ENCODE measurements around the gene ACSM6.

ACSM6 gene

DNA sequence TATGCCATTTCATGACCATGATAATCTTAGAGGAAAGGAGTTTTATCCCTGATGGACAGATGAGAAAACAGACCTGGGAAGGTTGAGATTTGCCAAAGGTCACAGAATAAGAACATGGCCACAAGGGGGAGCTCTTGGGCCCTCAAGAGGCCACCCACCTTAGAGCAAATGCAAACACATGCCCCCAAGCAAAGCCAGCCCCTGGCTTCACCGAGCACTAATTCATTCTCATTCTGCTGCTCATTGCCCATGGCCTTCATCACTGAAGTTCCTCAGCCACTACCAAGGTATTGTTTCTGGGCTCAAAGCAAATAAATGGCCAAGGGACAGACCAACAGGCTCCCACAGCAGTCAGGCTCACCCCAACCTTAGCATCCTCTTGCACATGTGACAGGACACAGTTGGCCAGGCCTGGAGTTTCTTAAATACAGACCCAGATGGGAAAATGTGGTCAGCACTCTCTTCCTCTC lies 52.6 kb downstream of the ACSM6 start:
- peak; percentile 67 for DNase-seq

- no peak for DNase-seq
Observed at GRCh38 chr10:95247200-95247880, 53.3 kb downstream of the ACSM6 start.

DNA sequence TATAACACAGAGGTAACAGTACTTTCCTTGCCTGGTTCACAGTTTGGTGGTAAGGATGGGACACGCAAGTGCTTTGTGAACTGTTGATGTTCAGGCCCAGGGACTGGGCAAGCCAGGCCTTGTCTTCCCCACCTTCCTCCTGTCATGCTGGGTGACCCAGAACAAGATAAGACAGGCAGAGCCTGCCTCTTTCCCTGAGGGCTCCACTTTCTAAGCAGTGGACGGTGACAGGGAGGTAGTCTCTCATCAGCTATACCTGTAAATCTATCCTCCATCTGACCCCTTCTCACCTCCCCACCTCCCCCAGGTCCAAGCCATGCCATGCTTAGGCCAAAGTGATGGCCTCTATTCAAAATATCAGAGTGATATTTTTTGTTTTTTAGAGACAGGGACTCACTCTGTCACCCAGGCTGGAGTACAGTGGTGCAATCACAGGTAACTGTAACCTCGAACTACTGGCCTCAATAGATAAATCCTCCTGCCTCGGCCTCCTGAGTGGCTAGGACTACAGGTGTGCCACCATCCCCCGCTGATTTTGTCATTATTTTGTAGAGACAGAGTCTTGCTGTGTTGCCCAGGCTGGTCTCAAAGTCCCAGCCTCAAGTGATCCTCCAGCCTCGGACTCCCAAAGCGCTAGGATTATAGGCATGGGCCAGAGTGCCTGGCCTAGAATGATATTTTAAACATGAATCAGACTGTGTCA lies 54.0 kb downstream of the ACSM6 start:
- DNase-seq = no peak

DNA sequence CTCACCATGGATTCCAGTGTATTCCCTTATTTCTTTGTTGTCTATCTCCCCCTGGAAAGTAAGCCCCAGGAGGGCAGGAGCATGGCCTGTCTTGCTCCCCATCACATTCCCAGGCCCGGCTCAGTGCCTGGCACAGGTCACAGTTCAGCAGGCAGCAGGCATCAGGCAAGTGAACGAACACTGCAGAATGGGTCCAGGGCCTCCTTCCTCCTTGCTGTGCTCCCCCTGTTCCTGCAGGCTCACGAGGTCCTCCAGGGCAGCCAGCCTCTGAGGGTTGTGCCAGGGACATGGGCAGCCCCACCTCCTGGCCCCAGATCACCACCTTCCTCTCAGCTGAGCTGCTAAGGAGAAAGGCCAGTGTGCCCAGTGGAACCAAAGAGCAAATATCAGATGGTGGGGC lies 55.0 kb downstream of the ACSM6 start:
- no peak for DNase-seq

GRCh38 chr10:95249467-95249866 lies 55.4 kb downstream of the ACSM6 start:
- DNase-seq = no peak

DNA sequence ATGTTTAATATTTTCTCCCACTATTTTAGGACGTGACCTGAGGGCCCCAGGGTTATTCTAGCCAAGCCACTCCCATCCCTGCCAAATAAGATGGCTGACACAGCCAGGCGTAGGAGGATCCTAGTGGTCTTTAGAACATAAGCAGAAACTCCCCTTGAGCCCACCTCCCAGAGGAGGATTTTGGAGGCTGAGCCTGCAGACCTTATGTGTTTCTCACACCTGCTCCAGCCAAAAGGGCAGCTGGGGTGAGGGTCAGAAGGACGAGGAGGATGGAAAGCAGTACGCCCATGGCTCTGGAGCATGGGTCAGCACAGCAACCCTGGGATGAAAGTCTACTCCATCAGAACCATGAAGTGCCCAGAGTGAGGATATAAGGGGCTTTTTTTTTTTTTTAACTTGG lies 56.8 kb downstream of the ACSM6 start:
- no peak for DNase-seq

DNA sequence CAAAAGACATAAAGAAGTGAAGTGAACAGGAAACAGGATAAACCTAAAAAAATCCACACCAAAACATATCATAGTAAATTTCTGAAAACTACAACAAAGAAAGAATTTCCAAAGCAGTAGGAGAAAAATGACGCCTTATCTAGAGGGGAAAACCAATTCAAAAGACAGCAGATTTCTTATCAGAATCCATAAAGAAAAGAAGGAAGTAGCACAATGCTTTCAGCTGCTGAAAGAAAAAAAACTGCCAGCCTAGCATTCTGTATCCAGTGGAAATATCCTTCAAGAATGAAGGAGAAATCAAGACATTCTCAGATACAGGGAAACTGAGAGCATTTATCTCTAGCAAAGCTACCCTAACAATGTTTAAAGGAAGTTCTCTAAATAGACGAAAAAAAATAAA lies 59.0 kb downstream of the ACSM6 start:
- DNase-seq = no peak

DNA sequence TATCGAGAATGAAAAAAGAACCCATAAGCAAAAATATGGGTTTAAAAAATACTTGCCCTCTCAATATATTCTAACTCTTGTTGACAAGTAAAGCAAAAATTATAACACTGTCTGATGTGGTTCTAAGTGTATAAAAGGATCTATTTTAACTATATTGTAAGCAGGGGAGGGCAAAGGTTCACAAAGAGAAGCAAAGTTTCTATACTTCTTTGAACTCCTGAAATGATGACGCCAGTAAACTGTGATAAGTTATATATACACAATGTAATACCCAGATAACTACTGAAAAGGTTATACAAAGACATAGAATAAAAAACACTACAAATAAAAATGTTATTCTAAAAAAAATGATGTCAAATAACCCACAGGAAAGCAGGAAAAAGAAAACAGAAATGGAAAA lies 59.6 kb downstream of the ACSM6 start:
- no peak for DNase-seq

DNA sequence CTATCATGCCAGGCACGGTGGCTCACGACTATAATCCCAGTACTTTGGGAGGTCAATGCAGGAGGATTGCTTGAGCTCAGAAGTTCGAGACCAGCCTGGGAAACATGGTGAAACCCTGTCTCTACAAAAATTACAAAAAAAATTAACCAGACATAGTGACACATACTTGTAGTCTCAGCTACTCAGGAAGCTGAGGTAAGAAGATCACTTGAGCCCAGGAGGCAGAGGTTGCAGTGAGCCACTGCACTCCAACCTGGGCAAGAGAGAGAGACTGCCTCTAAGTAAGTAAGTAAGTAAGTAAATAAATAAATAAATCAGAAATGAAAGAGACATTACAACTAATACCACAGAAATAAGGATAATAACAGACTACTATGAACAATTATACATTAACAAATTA lies 60.6 kb downstream of the ACSM6 start:
- DNase-seq = no peak

DNA sequence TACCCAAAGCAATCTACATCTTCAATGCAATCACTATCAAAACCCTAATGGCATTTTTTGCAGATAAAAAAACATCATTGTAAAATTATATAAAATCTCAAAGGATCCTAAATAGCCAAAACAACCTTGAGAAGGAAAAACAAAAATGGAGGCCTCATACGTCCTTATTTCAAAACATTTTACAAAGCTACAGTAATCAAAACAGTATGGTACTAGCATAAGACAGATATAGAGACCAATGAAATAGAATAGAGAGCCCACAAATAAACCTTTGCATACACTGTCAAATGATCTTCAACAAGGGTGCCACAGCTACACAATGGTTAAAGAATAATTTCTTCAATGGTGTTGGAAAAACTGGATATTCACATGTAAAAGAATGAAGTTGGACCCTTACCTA lies 62.2 kb downstream of the ACSM6 start:
- no peak for DNase-seq

DNA sequence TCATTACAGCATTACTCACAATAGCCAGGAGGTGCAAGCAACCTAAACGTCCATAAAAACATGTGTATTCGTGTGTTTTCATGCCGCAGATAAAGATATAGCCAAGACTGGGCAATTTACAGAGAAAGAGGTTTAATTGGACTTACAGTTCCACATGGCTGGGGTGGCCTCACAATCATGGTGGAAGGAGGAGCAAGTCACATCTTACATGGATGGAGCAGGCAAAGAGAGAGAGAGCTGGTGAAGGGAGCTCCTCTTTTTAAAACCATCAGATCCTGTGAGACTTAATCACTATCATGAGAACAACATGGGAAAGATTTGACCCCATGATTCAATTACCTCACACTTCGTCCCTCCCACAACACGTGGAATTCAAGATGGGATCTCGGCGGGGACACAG lies 63.8 kb downstream of the ACSM6 start:
- no peak for DNase-seq

DNA sequence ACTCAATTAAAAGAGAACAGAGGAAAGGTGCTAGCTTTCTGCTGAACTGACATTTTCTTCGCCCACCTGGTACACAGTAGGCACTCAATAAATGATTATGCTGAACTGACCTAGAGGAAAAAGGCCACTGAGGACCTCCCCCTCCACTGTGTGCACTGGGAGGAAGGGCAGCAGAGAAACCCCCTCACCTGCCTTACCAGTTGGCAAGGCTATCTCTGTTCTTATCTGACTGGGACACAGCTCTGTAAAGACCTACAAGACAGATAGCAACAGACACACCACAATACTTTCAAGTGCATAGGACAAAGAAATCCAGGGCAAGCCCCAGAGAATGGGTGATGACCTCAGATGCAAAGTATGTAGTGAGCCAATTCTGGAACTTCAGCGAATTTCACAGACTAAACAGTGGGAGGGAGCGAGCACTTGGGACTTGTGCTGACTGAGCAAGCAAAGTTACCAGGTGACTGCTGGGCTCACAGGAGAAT lies 66.4 kb downstream of the ACSM6 start:
- DNase-seq = no peak

- no peak for DNase-seq
Observed at GRCh38 chr10:95260909-95261552, 67.0 kb downstream of the ACSM6 start.

- DNase-seq = no peak
Observed at GRCh38 chr10:95261926-95262325, 67.9 kb downstream of the ACSM6 start.

GRCh38 chr10:95262763-95263518 lies 68.9 kb downstream of the ACSM6 start:
- no peak for DNase-seq

DNA sequence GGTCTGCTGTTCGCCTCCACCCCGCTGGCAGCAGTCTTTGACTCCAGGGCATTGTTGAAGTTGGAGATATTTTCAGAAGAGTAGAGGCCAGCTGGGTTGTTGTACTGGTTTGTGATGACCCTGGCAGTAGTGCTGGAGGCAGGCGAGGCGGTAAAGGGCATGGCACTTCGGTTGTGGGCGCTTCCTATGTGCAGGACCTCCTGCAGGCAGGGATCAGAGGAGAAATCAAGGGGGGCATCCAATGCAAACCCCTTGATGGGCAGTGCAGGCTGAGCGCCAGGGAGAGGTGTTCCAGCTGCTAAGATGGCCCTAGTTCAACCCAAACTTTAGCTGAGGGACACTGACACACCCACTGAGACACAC lies 69.8 kb downstream of the ACSM6 start:
- no peak for DNase-seq

DNA sequence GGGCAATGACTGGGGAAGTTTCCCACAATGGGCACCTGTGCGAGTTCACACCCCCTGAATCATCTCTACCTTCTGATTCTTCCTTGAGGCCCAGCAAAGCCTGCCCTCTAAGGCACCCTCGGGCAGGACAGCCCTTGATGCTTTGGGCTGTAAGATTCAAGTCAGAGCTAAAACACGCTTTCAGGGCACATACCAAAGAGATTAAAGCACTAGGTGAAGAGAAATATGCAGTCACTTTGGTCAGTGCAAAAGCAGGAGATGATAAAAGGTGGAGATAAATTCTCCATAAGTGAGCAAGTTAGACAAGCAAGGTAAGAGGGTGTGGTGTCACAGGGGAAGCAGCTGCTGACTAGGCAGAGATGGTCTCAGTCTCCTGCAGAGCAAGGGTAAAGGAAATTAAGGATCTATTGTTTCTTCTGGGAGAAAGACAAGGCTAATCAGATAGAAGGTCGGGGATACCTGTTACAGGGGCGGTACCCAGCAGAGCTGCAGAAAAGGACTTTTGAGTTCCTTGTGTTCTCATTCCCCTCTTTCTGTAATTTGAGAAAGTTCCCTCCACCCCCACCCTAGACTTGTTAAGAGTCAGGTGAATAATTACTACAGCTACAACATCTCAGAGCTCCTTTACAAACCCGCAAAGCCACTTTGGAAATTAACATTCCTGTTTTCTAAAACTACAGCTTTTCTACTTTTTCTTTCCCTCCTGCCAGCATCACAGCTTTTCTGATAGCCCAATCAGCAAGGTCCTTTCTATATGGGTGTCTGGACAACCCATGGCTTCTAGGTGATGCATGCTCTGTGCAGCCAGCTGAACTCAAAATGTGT lies 70.4 kb downstream of the ACSM6 start:
- DNase-seq = no peak

DNA sequence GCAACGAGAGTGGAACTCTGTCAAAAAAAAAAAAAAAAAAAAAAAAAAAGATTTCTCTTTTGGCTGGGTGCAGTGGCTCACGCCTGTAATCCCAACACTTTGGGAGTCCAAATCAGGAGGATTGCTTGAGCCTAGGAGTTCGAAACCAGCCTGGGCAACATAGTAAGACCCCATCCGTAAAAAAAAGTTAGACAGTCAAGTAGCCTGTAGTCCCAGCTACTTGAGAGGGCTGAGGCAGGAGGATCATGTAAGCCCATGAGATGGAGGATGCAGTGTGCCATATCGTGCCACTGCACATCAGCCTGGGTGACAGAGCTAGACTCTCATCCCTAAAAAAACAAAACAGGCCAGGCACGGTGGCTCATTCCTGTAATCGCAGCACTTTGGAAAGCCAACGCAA lies 71.5 kb downstream of the ACSM6 start:
- no peak for DNase-seq

DNA sequence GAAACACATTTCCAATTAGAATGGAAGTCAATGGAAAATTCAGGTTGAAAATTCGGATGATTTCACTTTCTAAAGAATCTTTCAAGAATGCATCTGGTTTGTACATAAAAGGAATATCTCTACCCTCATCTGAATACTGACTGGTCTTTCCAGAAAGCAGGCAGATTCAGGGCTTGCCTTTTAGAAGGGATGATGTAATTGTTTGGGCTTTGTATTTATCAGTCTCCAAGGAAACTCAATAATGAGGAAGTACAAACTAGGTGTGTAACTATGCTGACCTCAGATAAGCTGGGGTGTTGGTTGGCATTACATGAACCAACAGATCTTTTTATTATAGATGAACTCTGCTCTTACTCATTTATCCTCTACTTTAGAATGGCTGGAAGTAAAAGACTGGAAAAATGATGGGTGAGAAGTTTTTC lies 72.6 kb downstream of the ACSM6 start:
- no peak for DNase-seq

GRCh38 chr10:95267251-95267650 lies 73.2 kb downstream of the ACSM6 start:
- DNase-seq = no peak

- no peak for DNase-seq
Observed at GRCh38 chr10:95268438-95268837, 74.4 kb downstream of the ACSM6 start.

Data from activated gamma-delta T cell treated with Interleukin-2 at 50 U/mL for 16 hours (primary cell).